A549 (cell line): ENCODE data around the gene LMO1. TPM values are rescaled to one million over a fixed set of nuclear protein-coding genes. Genes with fewer than 3 reads are reported as not detected.
A peak's percentile ranks its signal among the peaks of the same experiment; 100 is the strongest.

Source experiments
- ATAC-seq, 2 experiments: fragments of 200-7000 bp in 1 of 2; fragments of >200 bp in 1 of 2; cut with Nextera tagmentation in 1 of 2; cut with Tn5 transposase in 1 of 2; 3 replicates each; pipeline versions ENCODE4 v1.8.0 to v1.9.1; 2018 to 2020; ENCODE audit warnings: mild to moderate bottlenecking in 1 of 2, moderate library complexity in 1 of 2
- CTCF ChIA-PET: fragments of 300-600 bp; sonication (Branson Sonifier 250); formaldehyde crosslinking; extraction: SDS; loops from one replicate; lab custom pipeline; 2021; ENCODE audit warnings: antibody characterized with exemption, inconsistent platforms; lab: Yijun Ruan, JAX
- POLR2A ChIA-PET: fragments of 350-600 bp; formaldehyde crosslinking; extraction: SDS; loops from one replicate; lab custom pipeline; 2021; ENCODE audit warnings: antibody characterized with exemption, inconsistent platforms; lab: Yijun Ruan, JAX
- DNase-seq, 2 experiments: peaks; one replicate each; pipeline versions ENCODE4 v3.0.0 to v3.0.0-alpha.2; 2011 to 2016; ENCODE audit warnings: low read depth in 1 of 2, low spot score in 1 of 2
- FAIRE-seq: peaks from 2 replicates; lab custom pipeline; 2011; peaks lifted over from hg19 to GRCh38; lab: Jason Lieb, UNC
- H3K27ac ChIP-seq, 2 experiments: fragments of >200 bp; sonication (Bioruptor Twin); formaldehyde crosslinking; 3 replicates each; pipeline ENCODE4 v1.5.1; 2016 to 2017
- H3K4me1 ChIP-seq: fragments of >200 bp; sonication (Bioruptor Twin); formaldehyde crosslinking; 3 replicates; pipeline ENCODE4 v1.6.1; 2016
- H3K4me2 ChIP-seq: fragments of >200 bp; sonication (Bioruptor Twin); formaldehyde crosslinking; 3 replicates; pipeline ENCODE4 v1.6.1; 2016
- H3K4me3 ChIP-seq: fragments of >200 bp; sonication (Bioruptor Twin); formaldehyde crosslinking; 3 replicates; pipeline ENCODE4 v1.5.1; 2016
- H3K9me3 ChIP-seq: fragments of >200 bp; sonication (Bioruptor Twin); formaldehyde crosslinking; 3 replicates; pipeline ENCODE4 v1.6.1; 2016
- BHLHE40 ChIP-seq: IDR thresholded peaks from 2 replicates; pipeline ENCODE4 v1.6.1; 2012; ENCODE audit warnings: low read depth, low read length, inconsistent platforms
- CHD2 ChIP-seq: fragments of 150-350 bp; IDR thresholded peaks from 2 replicates; pipeline ENCODE4 v1.6.1; 2014; ENCODE audit warnings: low read length; ENCODE audit not compliant: partially characterized antibody
- CHD4 ChIP-seq: fragments of 200-600 bp; sonication (generic); IDR thresholded peaks from 2 replicates; pipeline ENCODE4 v1.6.1; 2016; ENCODE audit warnings: antibody characterized with exemption, mild to moderate bottlenecking, borderline replicate concordance
- EHMT2 ChIP-seq: fragments of 200-600 bp; sonication (generic); IDR thresholded peaks from 2 replicates; pipeline ENCODE4 v1.6.1; 2016; ENCODE audit warnings: antibody characterized with exemption, low read depth, mild to moderate bottlenecking, moderate library complexity
- ELK1 ChIP-seq: fragments of 150-350 bp; IDR thresholded peaks from 2 replicates; pipeline ENCODE4 v1.6.1; 2014; ENCODE audit warnings: low read depth, mild to moderate bottlenecking, low read length
- ESRRA ChIP-seq: fragments of 150-350 bp; IDR thresholded peaks from 2 replicates; pipeline ENCODE4 v1.6.1; 2014; ENCODE audit warnings: mild to moderate bottlenecking, low read length, borderline replicate concordance
- GATA3 ChIP-seq: IDR thresholded peaks from 2 replicates; pipeline ENCODE4 v1.6.1; 2012; ENCODE audit warnings: borderline replicate concordance
- HDAC2 ChIP-seq: fragments of 200-600 bp; sonication (generic); IDR thresholded peaks from 2 replicates; pipeline ENCODE4 v1.6.1; 2016
- HES2 ChIP-seq: fragments of >200 bp; sonication (Bioruptor Twin); formaldehyde crosslinking; IDR thresholded peaks from 2 replicates; pipeline ENCODE4 v1.6.1; 2016
- HOXA7 ChIP-seq: fragments of 250-450 bp; sonication (Bioruptor Pico); IDR thresholded peaks from 2 replicates; pipeline ENCODE4 v1.5.0; 2020; ENCODE audit warnings: mild to moderate bottlenecking, moderate library complexity
- KDM5A ChIP-seq: fragments of 200-600 bp; sonication (generic); IDR thresholded peaks from 2 replicates; pipeline ENCODE4 v1.6.1; 2016; ENCODE audit warnings: antibody characterized with exemption, mild to moderate bottlenecking
- MAZ ChIP-seq: fragments of 150-350 bp; IDR thresholded peaks from 2 replicates; pipeline ENCODE4 v1.6.1; 2014; ENCODE audit warnings: antibody characterized with exemption, low read depth, low read length, borderline replicate concordance
- POLR2AphosphoS2 ChIP-seq: conservative IDR thresholded peaks from 2 replicates; pipeline ENCODE4 v1.6.1; 2012; ENCODE audit warnings: low read length, improper control_type of control experiment, inconsistent platforms
- RAD21 ChIP-seq, 2 experiments: fragments of >200 bp in 1 of 2; sonication (Bioruptor Twin) in 1 of 2; formaldehyde crosslinking in 1 of 2; IDR thresholded peaks in 1 of 2; conservative IDR thresholded peaks in 1 of 2; 2 replicates in 1 of 2; 3 replicates in 1 of 2; pipeline ENCODE4 v1.6.1; 2012 to 2018; ENCODE audit warnings: inconsistent platforms in 1 of 2
- RARB ChIP-seq: fragments of 250-450 bp; sonication (Bioruptor Pico); IDR thresholded peaks from 2 replicates; pipeline ENCODE4 v1.8.0; 2021; ENCODE audit warnings: mild to moderate bottlenecking, moderate library complexity
- RCOR1 ChIP-seq: fragments of 150-350 bp; IDR thresholded peaks from 2 replicates; pipeline ENCODE4 v1.6.1; 2014; ENCODE audit warnings: antibody characterized with exemption, low read length, low read depth
- RFX5 ChIP-seq: fragments of 450-650 bp; IDR thresholded peaks from 2 replicates; pipeline ENCODE4 v1.7.1; 2014; ENCODE audit warnings: antibody characterized with exemption, mild to moderate bottlenecking, moderate library complexity
- RNF2 ChIP-seq: fragments of 200-600 bp; sonication (generic); IDR thresholded peaks from 2 replicates; pipeline ENCODE4 v1.6.1; 2016; ENCODE audit warnings: low read depth, mild to moderate bottlenecking, antibody characterized with exemption, moderate library complexity, borderline replicate concordance
- SREBF2 ChIP-seq: fragments of 450-650 bp; IDR thresholded peaks from 2 replicates; pipeline ENCODE4 v1.6.1; 2014; ENCODE audit warnings: mild to moderate bottlenecking, moderate library complexity
- TFCP2L1 ChIP-seq: fragments of 250-450 bp; sonication (Bioruptor Pico); IDR thresholded peaks from 2 replicates; pipeline ENCODE4 v1.5.0; 2021; ENCODE audit warnings: mild to moderate bottlenecking
- ZC3H11A ChIP-seq: fragments of 450-650 bp; IDR thresholded peaks from 2 replicates; pipeline ENCODE4 v1.6.1; 2014; ENCODE audit warnings: antibody characterized with exemption, mild to moderate bottlenecking
- ZSCAN20 ChIP-seq: fragments of 250-450 bp; sonication (Bioruptor Pico); IDR thresholded peaks from 2 replicates; pipeline ENCODE4 v1.8.0; 2022; ENCODE audit warnings: mild to moderate bottlenecking, moderate library complexity
- WGBS: methylation state at CpG from one replicate; pipeline ENCODE4 v1.1.6; 2017; ENCODE audit errors: missing lambda C conversion rate; 5-methylcytosine and 5-hydroxymethylcytosine counted together
- polyA plus RNA-seq, 4 experiments: library from polyadenylated mRNA; depleted of rRNA in 3 of 4; stranded (reverse); fragments of >200 nt; fragmentation: RNase III in 1 of 4; extraction: RNeasy Plus Mini Kit Qiagen cat#74134 plus additional on column Dnase treatment in 1 of 4; gene quantifications; 2 replicates in 3 of 4; 3 replicates in 1 of 4; pipeline ENCODE4 v1.2.3, GENCODE V29; 2011 to 2017
- TF ChIP-seq, protein P1 (sequence below): fragments of >200 bp; sonication (Bioruptor Twin); formaldehyde crosslinking; IDR thresholded peaks from 3 replicates; pipeline ENCODE4 v1.5.1; 2016
- TF ChIP-seq, protein P2 (sequence below): fragments of 250-450 bp; sonication (Bioruptor Pico); IDR thresholded peaks from 2 replicates; pipeline ENCODE4 v1.5.0; 2020; ENCODE audit warnings: low read depth, mild to moderate bottlenecking, moderate library complexity
- TF ChIP-seq, protein P3 (sequence below): IDR thresholded peaks from 2 replicates; pipeline ENCODE4 v1.6.1; 2012

The LMO1 gene
- polyA plus RNA-seq, 2 of the 4 experiments (the other 2 are of a cell fraction): 0.18 to 2.7 TPM

DNA sequence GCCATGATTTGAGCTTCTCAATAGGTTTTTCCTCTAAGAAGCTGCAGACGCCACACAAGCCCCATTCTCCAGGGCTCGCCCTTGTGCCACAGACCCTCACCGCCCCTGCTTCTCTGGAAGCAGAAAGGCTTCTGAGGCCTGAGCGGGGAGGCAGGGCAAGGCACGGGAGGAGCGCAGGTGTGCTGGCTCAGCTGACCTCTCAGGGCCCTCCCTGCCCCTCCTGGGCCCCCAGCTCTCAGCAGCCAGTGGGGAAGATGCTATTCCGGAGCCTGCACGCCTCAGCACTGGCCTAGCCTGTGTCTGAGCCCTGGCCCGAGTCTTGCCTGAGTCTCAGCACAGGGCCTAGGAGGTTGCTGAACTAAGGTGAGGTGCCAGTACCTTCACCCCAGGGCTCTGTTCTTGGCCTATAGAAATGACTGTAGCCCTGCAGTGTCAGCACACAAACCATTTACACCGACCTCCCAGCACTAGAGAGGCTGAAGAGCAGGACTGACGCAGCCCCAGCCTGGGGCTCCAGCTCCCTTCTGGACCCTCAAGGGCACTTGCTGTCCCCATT is 47.1 kb upstream of the LMO1 start:
- POLR2A ChIA-PET: no interaction called here
- no peak for ATAC-seq

DNA sequence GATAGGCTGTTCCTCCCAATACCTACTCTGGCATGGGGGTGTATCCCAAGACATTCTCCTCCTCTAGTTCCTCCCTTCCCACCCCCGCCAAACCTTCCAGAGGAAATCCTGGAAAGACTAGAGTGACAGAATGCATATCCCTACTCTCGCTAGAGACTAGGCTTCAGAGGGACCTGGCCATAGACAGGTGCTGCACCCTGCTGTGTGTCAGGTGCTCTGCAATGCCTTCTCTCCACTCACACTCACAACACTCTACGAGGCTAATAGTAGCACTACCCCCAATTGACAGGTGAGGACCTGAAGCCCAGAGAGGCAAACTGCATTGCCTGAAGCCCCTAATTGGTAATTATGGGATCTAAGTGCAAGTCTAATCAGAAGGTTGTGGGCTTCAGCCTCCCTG is 46.2 kb upstream of the LMO1 start:
- FAIRE-seq: no peak
- no peak overlapping the region for H3K27ac ChIP-seq
- no peak overlapping the region for H3K4me2 ChIP-seq
- peak; percentile 55 to 69; a peak in 2 of 6 replicates for ATAC-seq
- WGBS: 13% methylated on average over 3 of the region's 3 CpGs
- peak in 1 of 2 experiments; percentile 17 for DNase-seq
- H3K4me1 ChIP-seq: no peaks in the 10 kb centered on the region
- TF ChIP-seq RCOR1: no peak
- peak; percentile 14 to 31; a peak in 1 of 5 replicates for TF ChIP-seq RAD21 (conservative IDR thresholded peaks at IDR 0.05 in 1 of 2, IDR thresholded peaks at IDR 0.05 in 1 of 2)
- H3K9me3 ChIP-seq: peaks cover 8% of the 10 kb centered on the region; the same call in 2 of the 3 replicates
- H3K4me3 ChIP-seq: no peak overlapping the region
- CTCF ChIA-PET: interaction anchor here (1.3 kb wide), 1 partner anchor 90 kb away, joined by 3 read pairs; no protein-coding TSS in a partner anchor
- POLR2A ChIA-PET: no interaction called here

More for the DNA sequence above, 47.1 kb upstream of the LMO1 start:
- no peak for DNase-seq
- TF ChIP-seq, protein P1, sequence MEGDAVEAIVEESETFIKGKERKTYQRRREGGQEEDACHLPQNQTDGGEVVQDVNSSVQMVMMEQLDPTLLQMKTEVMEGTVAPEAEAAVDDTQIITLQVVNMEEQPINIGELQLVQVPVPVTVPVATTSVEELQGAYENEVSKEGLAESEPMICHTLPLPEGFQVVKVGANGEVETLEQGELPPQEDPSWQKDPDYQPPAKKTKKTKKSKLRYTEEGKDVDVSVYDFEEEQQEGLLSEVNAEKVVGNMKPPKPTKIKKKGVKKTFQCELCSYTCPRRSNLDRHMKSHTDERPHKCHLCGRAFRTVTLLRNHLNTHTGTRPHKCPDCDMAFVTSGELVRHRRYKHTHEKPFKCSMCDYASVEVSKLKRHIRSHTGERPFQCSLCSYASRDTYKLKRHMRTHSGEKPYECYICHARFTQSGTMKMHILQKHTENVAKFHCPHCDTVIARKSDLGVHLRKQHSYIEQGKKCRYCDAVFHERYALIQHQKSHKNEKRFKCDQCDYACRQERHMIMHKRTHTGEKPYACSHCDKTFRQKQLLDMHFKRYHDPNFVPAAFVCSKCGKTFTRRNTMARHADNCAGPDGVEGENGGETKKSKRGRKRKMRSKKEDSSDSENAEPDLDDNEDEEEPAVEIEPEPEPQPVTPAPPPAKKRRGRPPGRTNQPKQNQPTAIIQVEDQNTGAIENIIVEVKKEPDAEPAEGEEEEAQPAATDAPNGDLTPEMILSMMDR: no peak
- TF ChIP-seq RFX5: no peak
- TF ChIP-seq GATA3: no peak
- no peak for TF ChIP-seq MAZ
- TF ChIP-seq, protein P2, sequence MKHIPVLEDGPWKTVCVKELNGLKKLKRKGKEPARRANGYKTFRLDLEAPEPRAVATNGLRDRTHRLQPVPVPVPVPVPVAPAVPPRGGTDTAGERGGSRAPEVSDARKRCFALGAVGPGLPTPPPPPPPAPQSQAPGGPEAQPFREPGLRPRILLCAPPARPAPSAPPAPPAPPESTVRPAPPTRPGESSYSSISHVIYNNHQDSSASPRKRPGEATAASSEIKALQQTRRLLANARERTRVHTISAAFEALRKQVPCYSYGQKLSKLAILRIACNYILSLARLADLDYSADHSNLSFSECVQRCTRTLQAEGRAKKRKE (CRISPR knock-in tag): no peak
- TF ChIP-seq SREBF2: no peak
- TF ChIP-seq HOXA7 (CRISPR knock-in tag): no peak
- TF ChIP-seq RARB (CRISPR knock-in tag): no peak
- CTCF ChIA-PET: interaction anchor here (1.1 to 1.3 kb wide), 3 partner anchors 27 to 117 kb away, joined by 3 to 5 read pairs (median 3); no protein-coding TSS in a partner anchor
- Histone ChIP-seq H3K4me2 (no peak overlapping the region), H3K9me3 (no peaks in the 10 kb centered on the region), H3K27ac (no peak overlapping the region), H3K4me3 (no peak overlapping the region), H3K4me1 (no peaks in the 10 kb centered on the region)
- no peak for FAIRE-seq
- 81% methylated on average over 8 of the region's 11 CpGs for WGBS

- ATAC-seq (no peak), DNase-seq (no peak), FAIRE-seq (no peak)
- H3K4me2 ChIP-seq: no peak overlapping the region
- peaks cover 11% of the 10 kb centered on the region; the same call in 2 of the 3 replicates for H3K9me3 ChIP-seq
- H3K27ac ChIP-seq: no peak overlapping the region
- H3K4me1 ChIP-seq: no peaks in the 10 kb centered on the region
- TF ChIP-seq BHLHE40: no peak
- no peak for TF ChIP-seq RNF2
- TF ChIP-seq ZC3H11A: no peak
- no peak for TF ChIP-seq ELK1
- no peak for TF ChIP-seq ESRRA
- no peak for TF ChIP-seq TFCP2L1 (CRISPR knock-in tag)
- no peak for TF ChIP-seq RAD21 (conservative IDR thresholded peaks at IDR 0.05 in 1 of 2, IDR thresholded peaks at IDR 0.05 in 1 of 2)
- no peak for TF ChIP-seq EHMT2
- no peak for TF ChIP-seq CHD2
- TF ChIP-seq POLR2AphosphoS2: no peak
- no peak for TF ChIP-seq KDM5A
- TF ChIP-seq CHD4: no peak
- TF ChIP-seq HES2: no peak
- TF ChIP-seq RARB (CRISPR knock-in tag): no peak
- TF ChIP-seq, protein P3, sequence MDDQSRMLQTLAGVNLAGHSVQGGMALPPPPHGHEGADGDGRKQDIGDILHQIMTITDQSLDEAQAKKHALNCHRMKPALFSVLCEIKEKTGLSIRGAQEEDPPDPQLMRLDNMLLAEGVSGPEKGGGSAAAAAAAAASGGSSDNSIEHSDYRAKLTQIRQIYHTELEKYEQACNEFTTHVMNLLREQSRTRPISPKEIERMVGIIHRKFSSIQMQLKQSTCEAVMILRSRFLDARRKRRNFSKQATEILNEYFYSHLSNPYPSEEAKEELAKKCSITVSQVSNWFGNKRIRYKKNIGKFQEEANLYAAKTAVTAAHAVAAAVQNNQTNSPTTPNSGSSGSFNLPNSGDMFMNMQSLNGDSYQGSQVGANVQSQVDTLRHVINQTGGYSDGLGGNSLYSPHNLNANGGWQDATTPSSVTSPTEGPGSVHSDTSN: no peak
- no peak for TF ChIP-seq ZSCAN20
- no peak for TF ChIP-seq SREBF2
- no peak for TF ChIP-seq HDAC2
- ChIA-PET CTCF (no interaction called here), POLR2A (no interaction called here)
- H3K4me3 ChIP-seq: no peak overlapping the region
- WGBS: 38% methylated on average over 9 of the region's 9 CpGs
Measured at GRCh38 chr11:8309311-8309710, 45.6 kb upstream of the LMO1 start.
